Posterior vena cava (tissue), 2 donors: ENCODE data around the gene RTEL1. TPM values are rescaled to one million over a fixed set of nuclear protein-coding genes. Genes with fewer than 3 reads are reported as not detected.
"Not testable (repeated sequence)": the region's sequence is repeated elsewhere in the genome, so short reads cannot be mapped to it uniquely, and the experiment has no call there.

Experiments
- DNase-seq: peaks from one replicate; pipeline ENCODE4 v3.0.0-alpha.2; 2020; ENCODE audit warnings: low spot score
- intact Hi-C, 2 donors: fragments of 100-400 bp; cut with DNase I; formaldehyde crosslinking; loops; one replicate each; pipeline versions ENCODE4 v1.14.1 to v1.14.2; 2022 to 2023
- total RNA-seq, 2 donors: library from RNA; stranded (reverse); fragmentation: NEBNext Ultra II Directional; extraction: Animal tissue kit (Norgen Biotek cat#: 25700); gene quantifications; one replicate each; pipeline ENCODE4 v1.2.1, GENCODE V29; 2021
- donor health status: DM: yes; HTN: yes; CAD: no.
- donor health status: DM: yes; HTN: yes; CAD: no.

RTEL1 gene
- total RNA-seq, 2 donors from 2014 or later, result 28.3 to 28.7 TPM

GRCh38 chr20:63627129-63627750 is 30.9 kb upstream of the RTEL1 start:
- peak; percentile 99 for DNase-seq
- intact Hi-C loops, result no loop called here

- intact Hi-C loops, result no loop called here
- DNase-seq, result no peak
Measured at GRCh38 chr20:63627751-63628245, 30.3 kb upstream of the RTEL1 start.

GRCh38 chr20:63628246-63628975 is 29.7 kb upstream of the RTEL1 start:
- intact Hi-C loops, result no loop called here

GRCh38 chr20:63630956-63631355 is 27.2 kb upstream of the RTEL1 start:
- intact Hi-C loops, DNase-seq: not testable (repeated sequence)

More at GRCh38 chr20:63628246-63628975, 29.7 kb upstream of the RTEL1 start:
- DNase-seq, result peak; percentile 88

GRCh38 chr20:63631426-63631825 is 26.7 kb upstream of the RTEL1 start:
- DNase-seq, result not testable (repeated sequence)

GRCh38 chr20:63633732-63634131 is 24.4 kb upstream of the RTEL1 start:
- no peak for DNase-seq
- intact Hi-C loops, result no loop called here

More at GRCh38 chr20:63631426-63631825, 26.7 kb upstream of the RTEL1 start:
- intact Hi-C loops, result not testable (repeated sequence)

GRCh38 chr20:63635431-63636141 is 22.5 kb upstream of the RTEL1 start:
- no peak for DNase-seq
- intact Hi-C loops, result loop anchor here in 1 of 2 donors (1.0 kb wide), 1 partner anchor 50 kb away; no protein-coding TSS in a partner anchor

GRCh38 chr20:63636752-63637628 is 21.1 kb upstream of the RTEL1 start:
- intact Hi-C loops, result loop anchor here in 1 of 2 donors (1.0 kb wide), 1 partner anchor 48 kb away; no protein-coding TSS in a partner anchor
- no peak for DNase-seq

- DNase-seq, result no peak
- intact Hi-C loops, result no loop called here
Measured at GRCh38 chr20:63639093-63639975, 18.8 kb upstream of the RTEL1 start.

GRCh38 chr20:63640086-63640485 is 18.0 kb upstream of the RTEL1 start:
- DNase-seq, result no peak
- intact Hi-C loops, result loop anchor here in 1 of 2 donors (10.0 kb wide), 1 partner anchor 105 kb away; the partner anchor contains the start of gene PTK6

GRCh38 chr20:63640686-63641085 is 17.4 kb upstream of the RTEL1 start:
- intact Hi-C loops, result loop anchor here in 1 of 2 donors (10.0 kb wide), 1 partner anchor 106 kb away; the partner anchor contains the start of gene PTK6
- DNase-seq, result not testable (repeated sequence)

GRCh38 chr20:63641146-63641791 is 16.8 kb upstream of the RTEL1 start:
- intact Hi-C loops, result loop anchor here in 1 of 2 donors (10.0 kb wide), 1 partner anchor 106 kb away; the partner anchor contains the start of gene PTK6
- DNase-seq, result no peak

GRCh38 chr20:63641792-63642523 is 16.2 kb upstream of the RTEL1 start:
- intact Hi-C loops, result loop anchor here in 1 of 2 donors (10.0 kb wide), 1 partner anchor 107 kb away; the partner anchor contains the start of gene PTK6

GRCh38 chr20:63642527-63643247 is 15.4 kb upstream of the RTEL1 start:
- DNase-seq, result no peak
- intact Hi-C loops, result loop anchor here in 1 of 2 donors (10.0 kb wide), 1 partner anchor 108 kb away; the partner anchor contains the start of gene PTK6

More at GRCh38 chr20:63641792-63642523, 16.2 kb upstream of the RTEL1 start:
- peak; percentile 96 for DNase-seq

- DNase-seq, result no peak
- intact Hi-C loops, result loop anchor here in 1 of 2 donors (10.0 kb wide), 1 partner anchor 109 kb away; the partner anchor contains the start of gene PTK6
Measured at GRCh38 chr20:63643499-63643898, 14.6 kb upstream of the RTEL1 start.
